H9 (cell line): Measurements from ENCODE around the gene CHPF. TPM values are rescaled to one million over a fixed set of nuclear protein-coding genes. Genes with fewer than 3 reads are reported as not detected.

Experiments
- DNase-seq: peaks from one replicate; pipeline ENCODE4 v3.0.0-alpha.2; 2017
- H2AFZ ChIP-seq: one replicate; pipeline ENCODE4 v1.6.1; 2013; ENCODE audit warnings: mild to moderate bottlenecking, low read length, control low read depth, moderate library complexity
- H2AK5ac ChIP-seq: 2 replicates; pipeline ENCODE4 v1.6.1; 2013; ENCODE audit warnings: low read length, control low read depth, mixed read lengths; ENCODE audit not compliant: insufficient read length
- H2BK120ac ChIP-seq: one replicate; pipeline ENCODE4 v1.6.1; 2013; ENCODE audit warnings: low read depth, mild to moderate bottlenecking, low read length, control low read depth, inconsistent platforms; ENCODE audit not compliant: poor library complexity, severe bottlenecking
- H2BK12ac ChIP-seq: 2 replicates; pipeline ENCODE4 v1.6.1; 2013; ENCODE audit warnings: low read length, control low read depth, mixed read lengths, low read depth; ENCODE audit not compliant: insufficient read length
- H2BK15ac ChIP-seq: 2 replicates; pipeline ENCODE4 v1.6.1; 2013; ENCODE audit warnings: low read depth, low read length, control low read depth
- H2BK20ac ChIP-seq: one replicate; pipeline ENCODE4 v1.6.1; 2013; ENCODE audit warnings: low read depth, mild to moderate bottlenecking, low read length, control low read depth, inconsistent platforms; ENCODE audit not compliant: poor library complexity, severe bottlenecking
- H2BK5ac ChIP-seq: 2 replicates; pipeline ENCODE4 v1.6.1; 2013; ENCODE audit warnings: low read length, control low read depth, mixed read lengths; ENCODE audit not compliant: insufficient read length
- H3K14ac ChIP-seq: 2 replicates; pipeline ENCODE4 v1.6.1; 2013; ENCODE audit warnings: low read length, control low read depth; ENCODE audit not compliant: insufficient read depth
- H3K18ac ChIP-seq: 2 replicates; pipeline ENCODE4 v1.6.1; 2013; ENCODE audit warnings: low read depth, mild to moderate bottlenecking, mixed read lengths, low read length, control low read depth; ENCODE audit not compliant: insufficient read length
- H3K23ac ChIP-seq: 2 replicates; pipeline ENCODE4 v1.6.1; 2013; ENCODE audit warnings: low read length, control low read depth, mixed read lengths, low read depth; ENCODE audit not compliant: insufficient read length
- H3K23me2 ChIP-seq: 2 replicates; pipeline ENCODE4 v1.6.1; 2013; ENCODE audit warnings: low read depth, mild to moderate bottlenecking, mixed read lengths, low read length, control low read depth; ENCODE audit not compliant: insufficient read length, poor library complexity, severe bottlenecking
- H3K27ac ChIP-seq: 2 replicates; pipeline ENCODE4 v1.5.1; 2013; ENCODE audit warnings: low read length, control low read depth, mixed read lengths, low read depth; ENCODE audit not compliant: insufficient read length
- H3K27me3 ChIP-seq: 2 replicates; pipeline ENCODE4 v1.6.1; 2013; ENCODE audit warnings: low read length, control low read depth, inconsistent platforms; ENCODE audit not compliant: insufficient read depth
- H3K4ac ChIP-seq: 2 replicates; pipeline ENCODE4 v1.6.1; 2013; ENCODE audit warnings: low read depth, mild to moderate bottlenecking, control low read depth, inconsistent platforms, low read length, moderate library complexity
- H3K4me1 ChIP-seq: 2 replicates; pipeline ENCODE4 v1.6.1; 2013; ENCODE audit warnings: low read length, control low read depth, inconsistent platforms; ENCODE audit not compliant: insufficient read depth
- H3K4me2 ChIP-seq: 2 replicates; pipeline ENCODE4 v1.6.1; 2013; ENCODE audit warnings: low read length, control low read depth, mixed read lengths; ENCODE audit not compliant: insufficient read length, insufficient read depth
- H3K56ac ChIP-seq: 2 replicates; pipeline ENCODE4 v1.6.1; 2013; ENCODE audit warnings: low read depth, mild to moderate bottlenecking, mixed read lengths, low read length, control low read depth; ENCODE audit not compliant: insufficient read length
- H3K79me1 ChIP-seq: 2 replicates; pipeline ENCODE4 v1.6.1; 2013; ENCODE audit warnings: low read depth, mild to moderate bottlenecking, moderate library complexity, low read length, control low read depth, inconsistent platforms; ENCODE audit not compliant: insufficient read depth, poor library complexity, severe bottlenecking
- H3K79me2 ChIP-seq: 2 replicates; pipeline ENCODE4 v1.6.1; 2013; ENCODE audit warnings: low read length, control low read depth, inconsistent platforms; ENCODE audit not compliant: insufficient read depth
- H3K9ac ChIP-seq: 2 replicates; pipeline ENCODE4 v1.6.1; 2013; ENCODE audit warnings: low read length, control low read depth, mixed read lengths; ENCODE audit not compliant: insufficient read length; ENCODE audit errors: extremely low read depth
- H3K9me3 ChIP-seq: one replicate; pipeline ENCODE4 v1.6.1; 2013; ENCODE audit warnings: low read depth, low read length, inconsistent platforms; ENCODE audit not compliant: control insufficient read depth
- H3T11ph ChIP-seq: one replicate; pipeline ENCODE4 v1.6.1; 2013; ENCODE audit warnings: mild to moderate bottlenecking, low read length, control low read depth, inconsistent platforms
- H4K20me1 ChIP-seq: one replicate; pipeline ENCODE4 v1.6.1; 2013; ENCODE audit not compliant: control insufficient read depth, insufficient read length, insufficient read depth
- H4K5ac ChIP-seq: 2 replicates; pipeline ENCODE4 v1.6.1; 2013; ENCODE audit warnings: low read depth, mild to moderate bottlenecking, mixed read lengths, low read length, control low read depth; ENCODE audit not compliant: insufficient read length
- H4K8ac ChIP-seq: replicated peaks from 2 replicates; pipeline ENCODE4 v1.6.1; 2013; ENCODE audit warnings: low read length, control low read depth, mixed read lengths, low read depth; ENCODE audit not compliant: insufficient read length
- H4K91ac ChIP-seq: 2 replicates; pipeline ENCODE4 v1.6.1; 2013; ENCODE audit warnings: low read depth, mild to moderate bottlenecking, moderate library complexity, mixed read lengths, low read length, control low read depth; ENCODE audit not compliant: insufficient read length
- H3K27ac Mint-ChIP-seq, 3 experiments: 2 replicates in 2 of 3; 3 replicates in 1 of 3; pipeline ENCODE4 v1.8.0; 2020 to 2021; ENCODE audit warnings: mixed read lengths in 3 of 3, mild to moderate bottlenecking in 1 of 3, moderate library complexity in 1 of 3
- H3K27me3 Mint-ChIP-seq: 2 replicates; pipeline ENCODE4 v1.8.0; 2021; ENCODE audit warnings: low read depth, mild to moderate bottlenecking, moderate library complexity, mixed read lengths
- H3K36me3 Mint-ChIP-seq, 3 experiments: 2 replicates in 2 of 3; 3 replicates in 1 of 3; pipeline ENCODE4 v1.8.0; 2020 to 2021; ENCODE audit warnings: low read depth in 3 of 3, mixed read lengths in 3 of 3; ENCODE audit not compliant: insufficient read depth in 1 of 3
- H3K4me1 Mint-ChIP-seq, 2 experiments: 2 replicates each; pipeline ENCODE4 v1.8.0; 2020; ENCODE audit warnings: mixed read lengths in 2 of 2
- H3K4me3 Mint-ChIP-seq, 2 experiments: 2 replicates in 1 of 2; 3 replicates in 1 of 2; pipeline ENCODE4 v1.8.0; 2020 to 2021; ENCODE audit warnings: mild to moderate bottlenecking in 2 of 2, mixed read lengths in 2 of 2, moderate library complexity in 1 of 2
- H3K9me3 Mint-ChIP-seq, 2 experiments: 2 replicates in 1 of 2; 3 replicates in 1 of 2; pipeline ENCODE4 v1.8.0; 2020; ENCODE audit warnings: mild to moderate bottlenecking in 2 of 2, mixed read lengths in 2 of 2, moderate library complexity in 1 of 2
- CTCF ChIP-seq: fragments of 200-600 bp; sonication (generic); conservative IDR thresholded peaks from 3 replicates; pipeline ENCODE4 v1.8.0; 2021; ENCODE audit warnings: antibody characterized with exemption, mild to moderate bottlenecking
- WGBS: extraction: QIAGEN DNeasy Blood & Tissue Kit; methylation state at CpG from one replicate; pipeline ENCODE4 v1.1.7; 2013; ENCODE audit warnings: missing lambda C conversion rate, low lambda C conversion rate, mixed read lengths; ENCODE audit not compliant: insufficient read length; ENCODE audit errors: extremely low coverage; 5-methylcytosine and 5-hydroxymethylcytosine counted together
- total RNA-seq: library from RNA; stranded (reverse); gene quantifications from 2 replicates; pipeline ENCODE4 v1.2.1, GENCODE V29; 2021

CHPF gene
- total RNA-seq, 1 experiment from 2014 or later = 46.5 TPM

- Mint-ChIP-seq H3K27me3 (peaks cover 35% of the 10 kb centered on the region), H3K4me1 (peaks cover 36 to 52% of the 10 kb centered on the region in 2 experiments), H3K9me3 (no peaks in the 10 kb centered on the region; a peak in 1 of 5 replicates), H3K36me3 (peaks cover 9 to 12% (median 9%) of the 10 kb centered on the region in 3 experiments), H3K27ac (peak overlapping the region in 1 of 3 experiments; percentile 78; a peak in 1 of 7 replicates), H3K4me3 (peak overlapping the region; percentile 81 to 96)
- Histone ChIP-seq H3K14ac (no peak overlapping the region), H3K18ac (no peak overlapping the region), H3K27me3 (peaks cover 15% of the 10 kb centered on the region; the same call in 1 of the 2 replicates), H3T11ph (no peak overlapping the region), H4K8ac (no peak overlapping the region), H3K9ac (no peak overlapping the region), H3K56ac (no peak overlapping the region), H3K79me1 (no peaks in the 10 kb centered on the region), H2BK20ac (no peak overlapping the region), H2BK15ac (no peak overlapping the region), H2BK5ac (no peak overlapping the region), H3K4ac (no peak overlapping the region), H3K4me1 (peaks cover 12% of the 10 kb centered on the region; the same call in 1 of the 2 replicates), H4K20me1 (peaks cover 5% of the 10 kb centered on the region), H3K9me3 (no peaks in the 10 kb centered on the region), H3K79me2 (no peaks in the 10 kb centered on the region), H3K23me2 (peaks cover 24% of the 10 kb centered on the region), H4K5ac (no peak overlapping the region), H2AK5ac (no peak overlapping the region), H4K91ac (no peak overlapping the region), H2BK120ac (no peak overlapping the region), H3K23ac (no peak overlapping the region), H3K27ac (no peak overlapping the region), H2AFZ (no peak overlapping the region), H3K4me2 (peak overlapping the region; percentile 85), H2BK12ac (no peak overlapping the region)
- TF ChIP-seq CTCF = no peak
- DNase-seq = no peak
- WGBS = no CpG with 5 or more reads among the region's 1 CpG
These were observed 44.1 kb downstream of the CHPF start for GRCh38 chr2:219499555-219499954.
